Erythroblast (primary cell): Measurements from ENCODE around the gene FGF5.

Experiments used
- GATA1 ChIP-seq: IDR thresholded peaks from 2 replicates; pipeline ENCODE4 v1.6.1; 2011; ENCODE audit warnings: low read depth, mild to moderate bottlenecking, control low read depth, low read length, moderate library complexity
- POLR2A ChIP-seq: IDR thresholded peaks from 2 replicates; pipeline ENCODE4 v1.6.1; 2011; ENCODE audit warnings: mild to moderate bottlenecking, low read length

GRCh38 chr4:80228460-80228859, 38.0 kb upstream of the FGF5 start:
- TF ChIP-seq POLR2A = no peak
- TF ChIP-seq GATA1 = no peak
